Amygdala (tissue), 56 donors: ENCODE measurements around the gene GNB1.

Experiments
- DNase-seq, 56 donors: peaks; one replicate each; lab custom pipeline; 2025; lab: John Stamatoyannopoulos, UW

Gene GNB1

DNA sequence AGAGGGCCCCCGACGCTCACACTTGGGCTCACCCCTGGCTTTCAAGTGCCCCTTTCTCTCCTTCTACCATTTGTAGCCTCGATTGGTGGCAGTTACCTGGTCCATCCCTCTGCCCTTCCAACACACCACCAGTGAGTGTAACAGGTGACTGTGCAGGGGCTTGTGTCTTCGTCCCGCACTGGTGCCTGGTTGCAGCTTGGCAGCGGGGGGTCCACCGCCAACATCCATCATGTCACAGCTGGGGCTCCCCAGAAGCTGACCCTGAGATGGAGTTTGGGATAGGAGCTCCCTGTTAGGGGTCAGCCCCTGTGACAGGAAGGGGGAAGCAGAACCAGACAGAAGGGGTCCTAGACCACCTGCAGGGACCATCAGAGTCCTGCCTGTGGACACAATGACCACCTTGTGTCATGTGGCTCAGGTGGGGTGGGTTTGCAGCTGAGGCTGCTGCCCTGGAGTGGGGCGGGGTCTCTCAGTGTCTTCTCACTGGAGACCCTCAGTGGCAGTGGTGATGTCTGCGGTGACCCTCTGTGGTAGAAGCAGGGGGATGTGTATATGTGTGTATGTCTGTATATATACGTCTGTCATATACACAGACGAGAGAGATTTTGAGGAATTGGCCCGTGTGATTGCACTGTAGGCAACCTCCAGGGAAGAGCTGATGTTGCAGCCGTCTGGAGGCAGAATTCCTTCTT, 20.6 kb upstream of the GNB1 start:
- no peak for DNase-seq

DNA sequence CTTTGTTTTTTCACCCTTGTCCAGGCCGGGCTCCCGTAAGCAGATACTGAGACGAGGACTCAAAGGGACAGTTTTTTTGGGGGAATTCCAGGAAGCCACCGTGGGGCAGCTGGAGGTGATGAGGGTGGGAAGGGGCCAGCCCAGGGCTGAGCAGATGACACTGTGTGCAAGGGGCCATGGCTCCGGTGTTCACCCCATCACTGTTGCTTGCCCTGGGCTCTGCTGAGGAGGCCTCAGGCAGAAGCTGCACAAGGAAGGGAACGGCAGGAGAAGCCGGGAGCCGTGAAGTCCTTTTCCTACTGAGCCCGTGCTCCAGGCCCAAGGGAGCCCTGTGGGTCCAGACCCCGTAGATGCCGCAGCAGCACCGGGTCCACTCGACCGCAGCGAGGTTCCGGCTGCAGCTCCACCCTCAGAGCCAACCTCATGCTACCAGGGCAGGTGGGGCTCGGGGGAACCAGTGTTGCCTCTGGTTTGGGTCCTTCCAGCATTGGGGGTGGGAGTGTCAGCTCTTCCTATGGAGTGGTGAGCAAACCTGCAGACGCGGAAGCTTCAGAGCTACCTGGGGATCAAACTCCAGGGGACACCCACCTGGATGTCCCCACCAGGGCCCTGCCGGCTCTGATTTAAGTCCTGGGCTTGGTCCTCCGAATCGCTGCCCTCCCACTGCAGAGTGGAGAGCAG, 19.9 kb upstream of the GNB1 start:
- no peak for DNase-seq

DNA sequence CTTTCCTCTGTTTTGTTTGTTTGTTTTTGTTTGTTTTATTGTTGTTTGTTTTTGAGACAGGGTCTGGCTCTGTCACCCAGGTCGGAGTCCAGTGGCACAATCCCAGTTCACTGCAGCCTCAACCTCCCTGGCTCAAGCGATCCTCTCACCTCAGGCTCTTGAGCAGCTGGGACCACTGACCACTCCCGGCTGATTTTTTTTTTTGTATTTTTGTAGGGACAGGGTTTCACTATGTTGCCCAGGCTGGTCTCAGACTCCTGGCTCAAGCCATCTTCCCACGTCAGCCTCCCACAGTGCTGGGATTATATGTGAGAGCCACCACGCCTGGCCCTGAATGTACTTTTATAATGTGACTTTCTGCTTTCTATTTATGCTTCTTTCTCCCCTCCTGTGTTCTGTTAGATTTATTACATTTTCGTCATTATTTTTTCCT, 19.2 kb upstream of the GNB1 start:
- DNase-seq: no peak

DNA sequence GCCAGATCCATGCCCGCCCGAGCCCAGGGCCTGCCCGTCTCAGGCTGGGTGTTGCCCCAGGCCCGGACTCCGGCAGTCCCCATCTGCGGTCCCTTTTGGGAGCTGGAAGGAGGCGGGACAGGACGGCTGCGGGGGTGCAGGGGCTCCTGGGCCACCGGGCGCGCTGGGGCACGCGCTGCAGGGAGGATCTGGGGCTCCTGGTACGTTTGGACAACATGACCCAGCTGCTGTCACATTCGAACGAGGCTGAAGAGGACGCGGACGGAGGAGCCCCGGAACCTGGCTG, 17.6 kb upstream of the GNB1 start:
- DNase-seq: peak in 4 of 56 donors; percentile 44 to 70 (median 57)

DNA sequence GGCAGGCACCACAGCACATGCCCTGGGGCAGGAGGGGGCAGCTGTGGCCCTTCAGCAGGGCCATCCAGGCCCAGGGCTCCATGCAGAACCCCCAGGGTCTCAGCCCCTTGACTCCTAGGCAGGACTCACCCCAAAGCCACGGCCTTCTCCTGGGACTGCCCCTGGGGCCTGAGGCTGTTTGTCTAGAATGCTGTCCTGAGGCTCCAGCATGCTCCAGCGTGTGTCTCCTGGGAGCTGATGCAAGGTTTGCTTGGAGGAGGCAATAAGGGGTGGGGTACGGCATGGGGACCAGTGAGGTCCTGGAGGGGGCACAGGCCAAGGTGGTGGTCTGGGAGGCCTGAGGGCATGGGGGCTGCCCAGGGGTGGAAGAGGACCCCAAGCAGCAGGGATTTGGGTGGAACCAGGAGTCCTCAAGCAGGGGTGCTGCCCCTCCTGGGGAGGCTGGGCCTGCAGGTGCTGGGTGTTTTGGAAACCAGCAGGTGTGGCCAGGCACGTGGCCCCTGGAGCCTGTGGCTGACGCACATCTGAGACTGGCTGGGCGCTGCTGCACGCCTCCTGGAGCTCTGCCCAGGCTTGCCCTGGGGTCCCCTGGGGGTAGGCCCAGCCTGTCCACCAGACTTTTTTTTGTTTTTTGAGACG, 16.3 kb upstream of the GNB1 start:
- DNase-seq: no peak

DNA sequence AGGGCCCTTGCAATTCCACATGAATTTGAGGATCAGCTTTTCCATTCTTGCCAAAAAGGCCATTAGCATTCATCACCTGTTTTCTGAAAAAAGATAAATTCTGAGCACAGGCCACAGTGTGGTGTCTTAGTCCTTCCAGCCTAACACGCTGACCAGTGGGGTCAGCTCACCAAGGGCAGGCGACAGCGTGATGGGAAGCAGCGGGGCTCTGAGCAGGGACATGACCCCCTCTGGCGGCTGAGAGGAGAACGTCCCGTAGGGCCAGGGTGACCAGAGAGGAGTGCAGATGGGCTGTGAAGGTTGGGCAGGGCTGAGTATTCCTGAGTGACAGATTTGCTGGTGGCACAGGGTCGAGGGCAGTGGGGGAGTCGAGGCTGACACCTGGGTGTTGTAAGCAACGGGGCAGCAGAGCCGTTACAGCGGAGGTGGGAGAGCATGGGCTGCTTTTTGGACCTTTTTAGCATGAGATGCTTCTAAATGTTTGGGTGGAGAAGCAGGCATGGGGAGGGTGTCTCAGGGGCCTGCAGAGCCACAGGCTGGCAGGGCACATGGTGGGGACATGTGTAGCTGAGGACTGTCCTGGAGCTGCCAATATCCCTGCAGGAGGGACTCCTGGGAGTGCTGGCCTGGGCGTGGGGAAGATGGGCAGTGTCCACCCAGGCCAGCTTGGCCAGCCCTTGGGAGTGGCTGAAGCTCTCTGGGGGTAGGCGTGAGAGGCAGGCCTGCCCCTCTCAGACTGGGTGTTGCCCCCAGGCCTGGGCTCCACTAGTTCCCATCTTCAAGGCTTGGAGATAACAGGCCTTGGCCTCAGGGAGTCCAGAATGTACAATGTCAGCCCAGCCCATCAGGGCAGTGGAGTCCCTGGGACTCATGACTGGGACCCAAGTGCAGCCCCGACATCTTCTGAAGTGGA, 15.6 kb upstream of the GNB1 start:
- DNase-seq: peak in 54 of 56 donors; percentile 19 to 87 (median 68)

DNA sequence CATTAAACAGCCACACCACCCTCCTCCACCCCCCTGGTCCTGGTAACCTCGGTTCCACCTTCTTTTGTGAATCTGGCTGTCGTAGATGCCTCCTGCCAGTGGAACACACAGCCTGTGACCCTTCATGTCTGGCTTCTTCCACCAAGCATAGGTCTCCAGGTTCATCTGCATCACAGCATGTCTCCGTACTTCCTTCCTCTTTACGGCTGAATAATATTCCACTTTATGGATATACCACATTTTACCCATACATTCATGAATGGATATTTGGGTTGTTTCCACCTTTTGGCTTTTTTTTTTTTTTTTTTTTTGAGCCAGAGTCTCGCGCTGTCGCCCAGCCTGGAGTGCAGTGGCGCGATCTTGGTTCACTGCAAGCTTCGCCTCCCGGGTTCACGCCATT, 12.3 kb upstream of the GNB1 start:
- DNase-seq: no peak

DNA sequence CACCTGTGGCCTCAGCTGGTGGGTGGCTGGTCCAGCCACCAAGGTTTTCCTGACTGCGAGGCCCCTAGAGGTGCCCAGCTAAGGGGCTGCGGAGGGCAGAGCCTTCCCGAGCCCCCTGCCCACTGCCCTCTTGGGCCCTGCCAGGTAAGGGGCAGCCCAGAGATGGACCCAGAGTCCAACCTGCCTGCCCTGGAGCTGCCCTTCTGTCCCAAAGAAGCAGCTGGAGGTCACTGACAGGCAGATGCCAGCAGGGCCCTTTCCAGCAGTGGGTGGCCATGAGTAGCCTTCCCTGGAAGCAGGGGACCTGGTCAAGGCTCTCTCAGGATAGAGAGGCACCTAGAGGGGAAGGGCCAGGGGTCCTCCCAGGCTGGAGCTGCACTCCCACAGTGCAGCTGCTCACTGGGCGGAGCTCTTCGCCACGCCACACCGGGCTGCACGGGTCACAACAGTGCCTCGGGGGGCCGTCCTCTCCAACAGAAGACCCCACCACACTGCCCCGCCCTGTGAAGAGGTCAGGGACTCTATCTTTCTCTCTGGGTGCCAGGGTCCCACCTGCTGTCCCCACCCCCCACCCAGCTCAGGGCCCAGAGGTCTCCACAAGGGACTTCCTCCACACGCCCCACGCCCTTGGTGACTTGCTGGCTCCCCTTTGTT, 10.9 kb upstream of the GNB1 start:
- no peak for DNase-seq

DNA sequence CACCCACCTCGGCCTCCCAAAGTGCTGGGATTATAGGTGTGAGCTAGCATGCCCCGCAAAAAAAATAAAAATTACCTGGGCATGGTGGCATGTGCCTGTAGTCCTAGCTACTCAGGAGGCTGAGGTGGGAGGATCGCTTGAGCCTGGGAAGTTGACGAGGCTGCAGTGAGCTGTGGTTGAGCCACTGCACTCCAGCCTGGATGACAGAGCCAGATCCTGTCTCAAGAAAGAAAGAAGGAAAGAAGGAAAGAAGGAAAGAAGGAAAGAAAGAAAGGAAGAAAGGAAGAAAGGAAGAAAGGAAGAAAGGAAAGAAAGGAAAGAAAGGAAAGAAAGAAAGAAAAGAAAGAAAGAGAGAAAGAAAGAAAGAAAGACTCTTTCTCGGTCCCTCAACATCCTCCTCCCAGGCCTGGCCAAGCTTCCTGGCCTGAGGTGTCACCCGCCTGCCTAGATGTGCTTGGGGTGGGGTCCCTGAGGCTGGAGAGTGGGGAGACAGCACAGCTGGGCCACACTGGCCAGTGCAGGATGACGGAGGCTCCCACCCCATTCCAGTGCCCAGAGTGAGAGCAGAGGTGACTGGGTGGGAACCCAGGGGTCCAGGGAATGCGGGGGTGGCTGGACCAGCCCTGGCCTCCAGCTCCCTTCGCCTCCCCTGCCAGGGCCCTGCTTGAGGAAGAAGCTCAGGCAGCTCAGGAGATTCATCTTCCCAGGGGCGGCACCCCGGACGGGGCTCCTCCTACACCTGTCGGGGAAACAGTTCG, 10.2 kb upstream of the GNB1 start:
- DNase-seq: no peak

DNA sequence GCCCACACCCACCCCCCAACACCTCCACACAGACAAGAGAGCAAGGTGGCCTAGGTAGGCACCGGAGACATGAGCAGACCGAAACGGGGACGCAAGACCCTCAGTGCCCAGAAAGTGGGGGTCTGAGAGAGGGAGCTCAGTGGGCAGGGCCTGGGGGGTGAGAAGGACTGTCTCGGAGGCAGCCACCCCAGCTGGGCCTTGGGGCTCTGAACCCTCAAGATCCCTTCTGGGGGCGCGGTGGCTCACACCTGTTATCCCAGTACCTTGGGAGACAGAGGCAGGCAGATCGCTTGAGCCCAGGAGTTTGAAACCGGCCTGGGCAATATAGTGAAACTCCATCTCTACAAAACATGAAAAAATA, 9.1 kb upstream of the GNB1 start:
- no peak for DNase-seq

DNA sequence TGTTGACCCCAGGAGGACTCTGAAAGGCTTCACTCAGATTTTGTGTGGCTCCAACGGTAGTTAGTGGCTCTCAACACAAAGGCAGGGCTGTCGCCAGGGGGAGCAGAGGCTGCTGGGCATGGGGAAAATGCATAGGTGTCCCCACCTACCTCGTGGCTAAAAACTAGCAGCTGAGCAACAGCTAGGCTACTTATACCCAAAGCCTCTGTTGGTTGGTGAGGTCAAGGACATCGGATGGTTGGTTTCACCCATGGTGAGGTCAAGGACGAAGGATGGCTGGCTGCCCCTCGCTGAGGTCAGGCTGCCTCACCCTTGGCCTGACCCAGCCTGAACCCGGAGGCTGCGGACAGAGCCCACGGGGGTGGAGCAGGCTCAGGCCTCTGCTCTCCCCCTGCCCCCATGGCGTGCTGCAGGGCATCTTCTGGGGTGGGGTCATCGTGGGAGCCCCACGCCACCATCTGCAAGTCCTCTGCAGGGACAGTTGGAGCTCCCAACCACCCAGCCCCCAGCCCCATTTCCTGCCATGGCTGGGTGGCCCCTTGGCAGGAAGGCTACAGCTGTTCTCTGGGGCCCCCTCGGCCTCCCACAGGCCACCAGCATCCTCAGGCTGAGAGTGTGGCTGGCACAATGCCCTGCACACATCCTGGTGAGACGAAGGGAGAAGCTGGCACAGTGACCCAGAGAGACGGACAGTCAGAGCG, 8.5 kb upstream of the GNB1 start:
- DNase-seq: no peak

DNA sequence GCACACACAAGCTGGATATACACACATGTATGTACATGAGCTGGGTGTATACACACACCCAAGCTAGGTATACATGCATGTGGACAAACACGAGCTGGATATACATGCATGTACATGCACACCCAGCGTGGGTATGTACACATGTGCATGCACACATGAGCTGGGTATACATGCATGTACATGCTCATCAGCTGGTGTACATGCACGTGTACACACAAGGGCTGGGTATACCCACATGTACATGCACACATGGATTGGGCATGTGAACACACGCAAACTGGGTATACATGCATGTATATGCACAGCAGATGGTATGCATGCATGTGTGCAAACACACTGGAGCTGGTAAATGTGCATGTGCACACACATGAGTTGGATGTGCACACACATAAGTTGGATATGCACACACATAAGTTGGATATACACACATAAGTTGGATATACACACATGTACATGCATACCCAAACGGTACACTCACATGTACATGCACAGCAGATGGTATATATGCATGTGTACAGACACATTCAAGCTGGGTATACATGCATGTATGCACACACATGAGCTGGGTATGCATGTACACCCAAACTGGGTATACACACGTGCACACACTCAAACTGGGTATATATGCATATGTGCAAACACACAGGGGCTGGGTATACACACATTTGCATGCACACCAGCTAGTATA, 7.5 kb upstream of the GNB1 start:
- DNase-seq: no peak

DNA sequence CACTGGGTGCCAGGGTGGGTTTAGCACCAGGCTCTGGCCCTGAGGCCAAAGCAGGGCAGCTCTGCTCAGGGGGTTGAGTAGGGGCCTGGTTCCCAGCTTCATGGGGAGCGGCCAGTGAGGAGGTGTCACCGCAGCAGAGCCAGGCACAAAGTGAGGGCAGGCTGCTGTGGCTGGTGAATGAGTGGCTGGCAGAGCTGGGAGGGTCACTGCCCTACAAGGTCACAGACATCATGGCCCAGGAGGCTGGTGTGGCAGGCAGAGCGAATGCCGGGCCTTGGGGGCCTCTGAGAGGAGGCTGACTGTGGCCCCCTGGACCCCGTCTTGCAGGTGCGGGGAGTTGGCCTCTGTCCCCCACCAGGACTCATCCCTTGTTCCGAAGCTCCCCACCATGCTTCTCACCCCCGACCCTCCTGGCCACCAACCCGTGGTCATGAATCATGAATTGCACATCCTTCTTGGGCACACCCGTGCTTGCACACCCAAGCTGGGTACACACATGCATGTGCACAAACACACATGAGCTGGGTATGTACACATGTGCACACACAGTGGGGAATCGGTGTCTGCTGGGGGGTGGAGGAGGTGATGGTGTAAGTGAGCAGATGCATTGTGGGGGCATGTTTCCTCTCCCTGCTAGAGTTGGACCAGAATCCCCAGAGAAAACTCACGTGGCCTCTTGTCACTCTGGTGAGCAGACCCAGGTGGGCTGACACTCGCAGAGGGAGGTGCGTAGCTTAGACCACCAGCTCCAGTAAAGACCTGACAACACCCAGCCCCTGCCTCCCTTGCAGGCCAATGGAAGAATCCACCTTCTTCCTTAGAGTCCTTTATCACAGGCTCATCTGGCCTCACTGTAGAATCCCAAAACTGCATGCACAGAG, 4.8 kb upstream of the GNB1 start:
- no peak for DNase-seq

DNA sequence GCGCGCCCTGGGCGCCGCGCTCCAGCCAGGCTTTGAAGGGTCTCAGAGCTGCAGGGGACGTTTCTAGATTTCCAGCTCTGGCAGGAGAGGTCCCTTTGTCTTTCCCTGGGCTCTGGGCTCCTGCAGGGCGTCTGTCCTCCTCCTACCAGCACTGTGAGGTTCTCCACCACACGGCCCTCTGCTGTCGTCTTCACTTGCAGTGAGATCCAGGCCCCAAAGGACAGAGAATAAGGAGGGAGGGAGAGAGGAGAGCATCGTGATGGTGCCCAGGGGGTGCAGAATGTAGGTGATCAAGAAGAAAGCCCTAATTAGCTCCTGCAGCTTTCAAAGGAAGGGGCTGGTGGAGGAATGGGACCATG, 4.2 kb upstream of the GNB1 start:
- DNase-seq: no peak

DNA sequence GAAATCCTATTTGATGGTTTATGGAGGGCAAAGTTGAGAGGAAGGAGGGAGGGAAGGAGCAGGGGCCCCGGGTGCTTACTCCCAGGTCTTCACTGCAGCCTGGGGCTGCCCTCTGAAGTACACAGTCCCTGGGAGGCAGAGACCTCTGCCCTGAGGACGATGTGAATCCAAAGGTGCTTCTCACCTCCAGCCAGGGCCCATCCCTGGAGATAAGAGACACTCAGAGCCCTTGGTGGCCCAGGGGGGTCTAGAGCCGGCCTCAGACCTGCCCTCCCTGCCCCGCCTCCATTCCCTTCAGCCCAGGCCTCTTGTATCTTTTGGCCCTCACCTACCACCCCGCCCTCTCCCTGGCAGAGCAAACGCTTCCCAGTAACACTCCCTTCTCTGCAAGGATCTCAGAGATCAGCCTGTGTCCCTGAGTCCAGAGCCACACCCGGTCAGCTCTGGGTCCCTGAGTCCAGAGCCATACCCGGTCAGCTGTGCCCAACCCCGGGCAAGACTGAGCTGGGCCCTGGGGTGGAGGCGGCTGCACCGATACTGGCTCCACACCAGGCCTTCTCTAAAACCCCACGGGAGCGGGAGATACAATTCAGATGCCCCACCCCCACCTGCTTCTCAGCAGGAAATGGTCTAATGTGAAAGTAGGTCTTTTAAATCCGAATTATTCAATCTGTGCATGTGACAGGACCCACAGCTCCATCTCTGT, 3.6 kb upstream of the GNB1 start:
- DNase-seq: no peak

DNA sequence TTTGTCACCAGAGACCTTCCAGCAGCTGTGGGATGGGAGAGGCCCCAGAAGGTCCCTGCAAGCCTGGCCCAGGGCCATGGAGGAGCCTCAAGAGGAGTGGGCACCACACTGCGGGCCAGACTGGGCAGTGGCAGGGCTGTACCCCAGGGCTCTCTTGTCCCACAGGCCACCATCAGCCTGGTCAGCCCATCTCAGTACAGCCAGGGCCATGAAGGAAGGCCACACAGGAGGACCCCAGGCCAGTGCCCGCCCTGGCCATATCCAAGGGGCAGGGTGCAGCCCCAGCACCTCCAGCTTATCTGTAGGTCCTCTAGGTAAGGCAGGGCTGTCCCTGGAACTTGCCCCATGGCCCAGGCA, 3.1 kb upstream of the GNB1 start:
- DNase-seq: no peak

DNA sequence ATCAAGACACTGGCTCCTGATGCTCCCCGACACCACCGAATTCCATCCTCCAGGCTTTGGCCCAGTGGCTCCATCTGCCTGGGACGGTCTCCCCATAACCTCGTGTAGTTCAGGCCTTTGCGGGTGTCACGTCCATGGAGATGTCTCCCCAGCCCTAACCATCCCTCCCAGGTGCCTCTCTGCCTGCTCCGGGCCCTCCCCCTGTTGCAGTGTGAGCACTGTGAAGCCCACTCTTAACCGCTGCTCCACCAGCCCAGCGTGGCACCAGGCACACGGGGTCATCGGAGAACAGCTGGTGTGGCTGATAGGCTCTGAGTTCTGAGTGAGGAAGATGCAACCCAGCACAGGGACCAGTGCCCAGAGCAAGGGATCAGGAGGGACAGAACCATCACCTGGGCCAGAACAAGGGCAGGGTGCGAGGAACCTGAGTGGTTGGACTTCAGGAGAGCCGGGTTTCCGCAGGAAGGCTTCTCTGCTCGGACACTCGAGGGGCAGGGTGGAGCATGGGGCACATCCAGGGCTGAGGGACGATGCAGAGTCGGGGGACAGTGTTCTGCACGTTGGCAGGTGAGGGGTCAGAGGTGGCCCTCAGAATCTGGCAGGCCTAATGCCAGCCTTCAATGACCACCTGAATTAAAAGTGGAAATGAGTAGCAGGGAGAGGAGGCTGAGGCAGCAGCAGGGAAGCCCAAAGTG, 2.6 kb upstream of the GNB1 start:
- DNase-seq: no peak
